Measurements from ENCODE around the gene DTNBP1.

- TF ChIP-seq CTCF (IDR thresholded peaks at IDR 0.05), result no peak
- TF ChIP-seq POLR2A (IDR thresholded peaks at IDR 0.05), result no peak
- no peak for TF ChIP-seq POLR2AphosphoS5 (IDR thresholded peaks at IDR 0.05)
Measured at GRCh38 chr6:15656145-15656544, 6.7 kb downstream of the DTNBP1 start.

Measured in prostate gland (tissue), 2 donors.